EH (cell line): ENCODE results near the gene VAPA.

Experiments
- DNase-seq: peaks from one replicate; pipeline ENCODE4 v3.0.0-alpha.2; 2015; ENCODE audit warnings: low read depth

VAPA gene

GRCh38 chr18:9913526-9914333 lies at the start of gene VAPA:
TSS of gene VAPA (plus strand) at chr18:9914016. CDS start at chr18:9914257, 241 bp downstream.
- peak; percentile 96 for DNase-seq

GRCh38 chr18:9865764-9866490 lies 47.9 kb upstream of the VAPA start:
- no peak for DNase-seq

GRCh38 chr18:9866627-9867026 lies 47.2 kb upstream of the VAPA start:
- DNase-seq = no peak

GRCh38 chr18:9867071-9867594 lies 46.7 kb upstream of the VAPA start:
- no peak for DNase-seq

GRCh38 chr18:9868857-9869714 lies 44.7 kb upstream of the VAPA start:
- DNase-seq = no peak

- peak; percentile 89 for DNase-seq
These were observed 43.9 kb upstream of the VAPA start for GRCh38 chr18:9869715-9870430.

- DNase-seq = no peak
These were observed 43.3 kb upstream of the VAPA start for GRCh38 chr18:9870431-9871008.

- DNase-seq = no peak
These were observed 42.5 kb upstream of the VAPA start for GRCh38 chr18:9871244-9871746.

- no peak for DNase-seq
These were observed 41.0 kb upstream of the VAPA start for GRCh38 chr18:9872823-9873222.

- DNase-seq = peak; percentile 34
These were observed 39.1 kb upstream of the VAPA start for GRCh38 chr18:9874728-9875127.

- no peak for DNase-seq
These were observed 37.5 kb upstream of the VAPA start for GRCh38 chr18:9876212-9876866.

- DNase-seq = peak; percentile 90
These were observed 36.8 kb upstream of the VAPA start for GRCh38 chr18:9876867-9877654.

- no peak for DNase-seq
These were observed 36.2 kb upstream of the VAPA start for GRCh38 chr18:9877655-9878014.

- no peak for DNase-seq
These were observed 35.7 kb upstream of the VAPA start for GRCh38 chr18:9878095-9878494.

- no peak for DNase-seq
These were observed 35.0 kb upstream of the VAPA start for GRCh38 chr18:9878783-9879242.

GRCh38 chr18:9884090-9884489 lies 29.7 kb upstream of the VAPA start:
- no peak for DNase-seq

- no peak for DNase-seq
These were observed 29.2 kb upstream of the VAPA start for GRCh38 chr18:9884532-9885140.

GRCh38 chr18:9885170-9886004 lies 28.4 kb upstream of the VAPA start, which contains the start of gene TXNDC2:
TSS of gene TXNDC2 (plus strand) at chr18:9885973. CDS start at chr18:9886681, 708 bp downstream.
- DNase-seq = no peak
